ENCODE measurements around the gene MAPK8IP1. TPM values are rescaled to one million over a fixed set of nuclear protein-coding genes. Genes with fewer than 3 reads are reported as not detected.

Gene MAPK8IP1
- polyA plus RNA-seq, 1 donor (not counting 4 experiments of a cell fraction or from before 2014, with no cell fraction given), result 0.51 TPM

DNA sequence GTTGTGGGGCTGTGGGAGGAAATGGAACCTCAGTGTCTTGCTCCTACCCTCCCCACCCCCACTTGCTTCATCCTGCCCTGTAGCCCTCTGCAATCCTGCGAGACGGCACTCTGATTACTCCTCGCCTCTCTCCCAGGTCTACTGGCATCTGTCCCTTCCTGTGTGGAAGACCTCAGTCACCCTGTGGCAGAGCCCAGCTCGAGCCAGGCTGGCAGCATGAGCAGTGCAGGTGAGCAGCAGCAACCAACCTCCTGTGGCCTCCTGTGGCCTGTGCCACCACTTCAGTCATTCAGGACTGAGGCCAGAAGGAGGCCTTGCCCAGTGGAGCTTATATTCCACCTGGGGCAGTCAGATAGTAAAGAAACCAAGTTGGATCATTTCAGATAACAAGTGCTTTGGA lies 14.7 kb upstream of the MAPK8IP1 start:
- FAIRE-seq (no peak), DNase-seq (ENCODE audit: low read depth, low spot score) (no peak)
- H4K20me1 ChIP-seq (ENCODE audit: control insufficient read depth, extremely low read depth, insufficient read depth, low read length), result no peaks in the 10 kb centered on the region
- dilution Hi-C loops (cut with MboI; ENCODE audit: extremely low pct_ligation_motif_present, low sequenced_read_pairs), result no loop called here
- no peaks in the 10 kb centered on the region for H3K9me3 ChIP-seq (ENCODE audit: control insufficient read depth, low read depth, low read length)
- no peaks in the 10 kb centered on the region for H3K79me2 ChIP-seq (ENCODE audit: control insufficient read depth, insufficient read depth, low read length)
- no peak overlapping the region for H3K9ac ChIP-seq (ENCODE audit: control insufficient read depth, extremely low read depth, insufficient read depth, low read length)
- no peak overlapping the region for H3K4me2 ChIP-seq (ENCODE audit: control insufficient read depth, extremely low read depth, insufficient read depth, low read depth, low read length)
- H3K4me1 ChIP-seq (ENCODE audit: control insufficient read depth, extremely low read depth, insufficient read depth, low read length), result peaks cover 5% of the 10 kb centered on the region
- no peaks in the 10 kb centered on the region for H3K9me1 ChIP-seq (ENCODE audit: control insufficient read depth, extremely low read depth, insufficient read depth, low read length)
- H3K27ac ChIP-seq (ENCODE audit: control insufficient read depth, insufficient read depth, low read length), result no peak overlapping the region
- H2AFZ ChIP-seq (ENCODE audit: control insufficient read depth, low read length), result no peak overlapping the region
- no peaks in the 10 kb centered on the region for H3K27me3 ChIP-seq (ENCODE audit: control insufficient read depth, extremely low read depth, insufficient read depth, low read length)
- TF ChIP-seq EZH2 (IDR thresholded peaks at IDR 0.05; ENCODE audit: low read length), result no peak
- no peak for TF ChIP-seq CTCF (optimal IDR thresholded peaks at IDR 0.05 in 1 of 3, IDR thresholded peaks at IDR 0.05 in 1 of 3, conservative IDR thresholded peaks at IDR 0.05 in 1 of 3; ENCODE audit: extremely low read depth in 1 of 3, insufficient read depth in 2 of 3, low read length in 3 of 3)
- H3K36me3 ChIP-seq (ENCODE audit: control insufficient read depth in 2 of 2, extremely low read depth in 1 of 2, insufficient read depth in 2 of 2, low read length in 2 of 2), result peaks cover 20 to 37% of the 10 kb centered on the region in 2 experiments
- no peak overlapping the region for H3K4me3 ChIP-seq (ENCODE audit: control insufficient read depth in 2 of 3, extremely low read depth in 1 of 3, insufficient read depth in 2 of 3, low read depth in 1 of 3, low read length in 3 of 3)

GRCh38 chr11:45871638-45872037 lies 13.8 kb upstream of the MAPK8IP1 start:
- Histone ChIP-seq H3K9ac (ENCODE audit: control insufficient read depth, extremely low read depth, insufficient read depth, low read length) (no peak overlapping the region), H3K4me1 (ENCODE audit: control insufficient read depth, extremely low read depth, insufficient read depth, low read length) (peaks cover 5% of the 10 kb centered on the region), H2AFZ (ENCODE audit: control insufficient read depth, low read length) (no peak overlapping the region), H3K36me3 (ENCODE audit: control insufficient read depth in 2 of 2, extremely low read depth in 1 of 2, insufficient read depth in 2 of 2, low read length in 2 of 2) (peaks cover 20 to 33% of the 10 kb centered on the region in 2 experiments), H3K9me1 (ENCODE audit: control insufficient read depth, extremely low read depth, insufficient read depth, low read length) (no peaks in the 10 kb centered on the region), H3K27me3 (ENCODE audit: control insufficient read depth, extremely low read depth, insufficient read depth, low read length) (no peaks in the 10 kb centered on the region), H4K20me1 (ENCODE audit: control insufficient read depth, extremely low read depth, insufficient read depth, low read length) (no peaks in the 10 kb centered on the region), H3K27ac (ENCODE audit: control insufficient read depth, insufficient read depth, low read length) (no peak overlapping the region), H3K9me3 (ENCODE audit: control insufficient read depth, low read depth, low read length) (no peaks in the 10 kb centered on the region), H3K4me3 (ENCODE audit: control insufficient read depth in 2 of 3, extremely low read depth in 1 of 3, insufficient read depth in 2 of 3, low read depth in 1 of 3, low read length in 3 of 3) (no peak overlapping the region), H3K79me2 (ENCODE audit: control insufficient read depth, insufficient read depth, low read length) (no peaks in the 10 kb centered on the region), H3K4me2 (ENCODE audit: control insufficient read depth, extremely low read depth, insufficient read depth, low read depth, low read length) (no peak overlapping the region)
- TF ChIP-seq CTCF (optimal IDR thresholded peaks at IDR 0.05 in 1 of 3, IDR thresholded peaks at IDR 0.05 in 1 of 3, conservative IDR thresholded peaks at IDR 0.05 in 1 of 3; ENCODE audit: extremely low read depth in 1 of 3, insufficient read depth in 2 of 3, low read length in 3 of 3) (no peak), EZH2 (IDR thresholded peaks at IDR 0.05; ENCODE audit: low read length) (no peak)
- no peak for DNase-seq (ENCODE audit: low read depth, low spot score)
- dilution Hi-C loops (cut with MboI; ENCODE audit: extremely low pct_ligation_motif_present, low sequenced_read_pairs), result no loop called here
- no peak for FAIRE-seq

All from keratinocyte (primary cell).